Panc1 (cell line): ENCODE measurements around the gene NOTCH1.

Experiments
- CTCF ChIP-seq: fragments of 450-650 bp; IDR thresholded peaks from 2 replicates; pipeline ENCODE4 v1.5.1; 2017; ENCODE audit warnings: mild to moderate bottlenecking
- POLR2AphosphoS5 ChIP-seq: IDR thresholded peaks from 2 replicates; pipeline ENCODE4 v1.6.1; 2012; ENCODE audit warnings: mild to moderate bottlenecking, low read depth, low read length, moderate library complexity
- REST ChIP-seq, 2 experiments: IDR thresholded peaks; 2 replicates each; pipeline ENCODE4 v1.6.1; 2011 to 2012; ENCODE audit warnings: low read depth in 2 of 2, control low read depth in 1 of 2, low read length in 1 of 2, mild to moderate bottlenecking in 1 of 2, moderate library complexity in 1 of 2; ENCODE audit not compliant: insufficient read depth in 1 of 2
- TCF7L2 ChIP-seq: IDR thresholded peaks from 2 replicates; pipeline ENCODE4 v1.6.1; 2011; ENCODE audit warnings: mild to moderate bottlenecking, low read depth, low read length, inconsistent platforms

GRCh38 chr9:136527721-136528710, 17.8 kb downstream of the NOTCH1 start:
- TF ChIP-seq CTCF: no peak
- no peak for TF ChIP-seq REST (IDR thresholded peaks at IDR 0.05; ENCODE audit: insufficient read depth in 1 of 2, low read depth in 2 of 2, low read length in 1 of 2)
- TF ChIP-seq POLR2AphosphoS5: no peak
- TF ChIP-seq TCF7L2: no peak
